ENCODE data around the gene FLYWCH2.

The FLYWCH2 gene

DNA sequence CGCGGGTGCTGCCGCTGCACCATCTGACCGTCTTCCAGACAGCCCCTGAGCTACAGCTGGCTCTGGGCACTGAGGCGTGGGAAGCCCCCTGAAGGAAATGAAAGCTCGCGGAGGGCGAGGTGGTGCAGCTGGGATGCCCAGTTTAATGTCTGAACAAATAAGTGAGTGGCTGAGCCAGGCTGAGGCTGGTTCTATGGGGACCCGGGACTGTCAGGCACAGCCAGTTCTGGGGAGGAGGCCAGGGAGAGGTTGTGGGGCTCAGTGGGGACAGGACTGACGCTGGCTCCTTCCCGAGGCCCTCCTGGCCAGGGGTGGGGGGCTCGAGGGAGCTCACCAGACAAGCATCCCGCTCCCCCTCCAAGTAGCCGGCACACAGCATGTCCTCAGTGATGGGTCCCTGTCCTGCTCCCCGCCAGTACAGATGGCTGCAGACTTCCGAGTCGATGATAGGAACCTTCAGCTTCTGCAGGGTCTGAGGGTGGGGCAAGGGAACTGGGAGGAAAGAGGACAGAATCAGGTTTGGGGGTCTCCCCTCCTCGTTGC, 29.4 kb upstream of the FLYWCH2 start:
- no peak for DNase-seq (ENCODE audit: low read depth)

DNA sequence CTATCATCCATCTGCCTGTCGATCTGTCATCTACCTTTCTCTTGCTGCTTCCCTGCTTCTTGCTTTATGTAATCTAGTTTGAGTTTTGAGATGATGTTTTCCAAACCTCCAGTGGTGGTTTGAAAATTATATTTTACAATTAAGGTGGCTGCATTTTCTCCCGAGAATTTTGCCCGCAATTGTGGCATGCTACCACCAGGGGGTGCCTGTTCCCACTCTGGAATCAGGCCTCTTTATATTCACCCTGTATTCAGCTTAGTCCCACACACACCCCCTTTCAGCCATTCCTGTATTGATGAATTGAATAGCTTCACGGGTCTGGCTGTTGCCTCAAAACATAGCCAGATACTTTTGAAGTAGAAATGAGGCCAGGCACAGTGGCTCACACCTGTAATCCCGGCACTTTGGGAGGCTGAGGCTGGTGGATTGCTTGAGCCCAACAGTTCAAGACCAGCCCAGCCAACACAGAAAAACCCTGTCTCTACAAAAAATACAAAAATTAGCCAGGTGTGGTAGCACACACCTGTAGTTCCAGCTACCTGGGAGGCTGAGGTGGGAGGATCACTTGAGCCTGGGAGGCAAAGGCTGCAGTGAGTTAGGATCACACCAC, 28.2 kb upstream of the FLYWCH2 start:
- no peak for DNase-seq (ENCODE audit: low read depth)

DNA sequence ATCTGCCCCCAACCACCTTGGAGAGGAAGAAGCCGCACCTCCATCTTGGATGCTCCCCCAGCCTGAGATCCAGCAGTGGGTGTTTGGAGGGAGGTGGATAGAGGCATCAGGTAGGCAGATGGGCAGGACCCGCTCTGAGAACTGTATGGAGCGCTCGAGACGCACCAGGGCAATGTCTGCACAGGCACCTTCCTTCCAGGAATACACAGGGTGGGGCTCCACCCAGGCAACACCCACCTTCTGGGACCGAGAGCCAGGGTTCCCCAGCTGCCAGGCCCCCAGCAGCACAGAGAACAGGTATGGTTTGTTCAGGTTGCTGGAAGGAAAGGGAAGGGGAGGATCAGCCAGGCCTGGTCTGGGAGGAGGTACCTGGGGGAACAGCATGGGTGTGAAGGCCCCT, 27.5 kb upstream of the FLYWCH2 start:
- DNase-seq (ENCODE audit: low read depth) = no peak

DNA sequence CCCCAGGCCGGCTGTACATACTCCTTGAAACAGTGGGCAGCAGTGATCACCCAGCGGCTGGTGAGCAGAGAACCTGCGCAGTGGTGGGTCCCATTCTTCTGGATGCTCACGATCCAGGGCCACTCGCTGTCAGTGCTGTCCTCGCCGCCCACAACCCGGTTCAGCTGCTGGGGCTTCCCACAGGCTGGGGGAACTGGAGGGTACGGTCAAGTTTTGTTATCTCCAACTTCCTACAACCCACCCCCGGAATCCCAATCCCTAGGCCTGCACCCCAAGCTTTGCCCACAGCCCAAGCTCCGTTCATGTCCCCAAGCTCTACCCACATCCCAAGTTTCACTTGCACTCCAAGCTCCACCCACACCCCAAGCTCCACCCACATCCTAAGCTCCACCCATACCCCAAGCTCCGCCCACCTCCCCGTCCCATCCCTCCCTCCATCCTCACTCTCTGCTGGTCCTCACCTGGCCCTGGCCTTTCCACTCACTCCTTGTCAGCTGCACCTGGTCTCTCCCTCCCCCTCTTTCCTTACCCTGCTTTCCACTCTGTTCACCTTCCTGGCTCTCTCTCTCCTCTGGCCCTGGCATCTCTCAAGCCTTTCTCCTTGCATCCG, 26.8 kb upstream of the FLYWCH2 start:
- no peak for DNase-seq (ENCODE audit: low read depth)

DNA sequence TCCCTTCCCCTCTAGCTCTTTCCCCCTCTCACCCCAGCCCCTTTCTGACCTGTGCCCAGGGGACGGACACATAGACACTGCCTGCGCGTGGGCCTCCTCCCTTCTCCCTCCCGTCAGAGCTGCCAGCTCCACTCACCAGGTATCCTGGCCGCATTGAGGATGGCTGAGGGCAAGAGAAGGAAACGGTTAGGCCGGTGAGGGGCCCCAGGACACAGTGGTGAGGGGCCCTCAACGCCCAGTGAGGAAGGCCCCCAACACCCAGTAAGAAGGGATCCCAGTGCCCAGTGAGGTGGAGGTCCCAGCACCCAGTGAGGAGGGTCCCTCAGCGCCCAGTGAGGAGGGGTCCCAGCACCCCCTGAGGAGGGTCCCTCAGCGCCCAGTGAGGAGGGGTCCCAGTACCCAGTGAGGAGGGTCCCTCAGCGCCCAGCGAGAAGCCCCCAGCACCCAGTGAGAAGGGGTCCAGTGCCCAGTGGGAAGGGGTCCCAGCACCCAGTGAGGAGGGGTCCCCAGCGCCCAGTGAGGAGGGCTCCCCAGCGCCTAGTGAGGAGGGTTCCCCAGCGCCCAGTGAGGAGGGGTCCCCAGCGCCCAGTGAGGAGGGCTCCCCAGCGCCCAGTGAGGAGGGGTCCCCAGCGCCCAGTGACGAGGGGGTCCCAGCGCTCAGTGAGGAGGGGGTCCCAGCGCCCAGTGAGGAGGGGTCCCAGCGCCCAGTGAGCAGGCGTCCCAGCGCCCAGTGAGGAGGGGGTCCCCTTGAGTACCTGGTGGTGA, 26.1 kb upstream of the FLYWCH2 start:
- DNase-seq (ENCODE audit: low read depth) = no peak

DNA sequence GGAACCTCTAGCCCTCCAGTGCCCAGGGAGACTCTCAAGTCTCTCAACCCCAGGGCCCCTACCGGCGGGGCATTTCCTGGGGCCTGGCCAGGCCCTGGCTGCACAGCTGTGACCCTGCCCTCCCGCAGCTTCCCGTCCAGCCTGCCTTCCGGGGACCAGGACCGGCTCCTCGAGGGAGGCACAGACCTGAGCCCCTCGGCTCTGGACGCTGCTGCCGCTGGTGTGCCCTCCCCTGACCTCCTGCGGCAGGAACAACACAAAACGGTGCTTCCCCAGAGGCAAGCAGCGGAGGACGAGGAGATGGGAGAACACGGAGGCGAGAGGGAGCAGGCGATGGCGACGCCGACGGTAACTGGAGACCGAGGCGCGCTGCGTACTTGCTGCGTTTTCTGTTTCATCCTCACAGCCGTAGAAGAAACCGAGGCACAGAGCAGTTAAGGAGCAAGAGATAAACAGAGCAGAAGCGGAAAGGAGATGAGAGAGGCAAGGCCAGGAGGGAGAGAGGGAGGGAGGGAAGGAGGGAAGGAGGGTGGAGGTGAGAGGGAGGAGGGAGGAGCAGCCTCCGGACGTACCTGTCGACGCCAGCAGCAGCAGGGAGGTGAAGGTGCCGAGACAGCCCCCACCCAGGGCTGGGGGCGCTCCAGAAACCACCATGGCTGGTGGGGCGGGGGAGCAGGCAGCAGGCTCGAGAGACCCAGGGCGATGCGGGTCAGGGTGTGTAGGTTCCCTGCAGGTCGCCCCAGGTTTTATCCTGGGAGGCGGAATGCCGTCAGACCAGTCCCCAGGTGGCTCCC, 25.4 kb upstream of the FLYWCH2 start, which contains the start of gene PRSS22:
Gene PRSS22, minus strand, starts transcription at position 720 of the 794 bp plus-strand sequence. Its CDS starts 66 bp downstream, at position 654.
- no peak for DNase-seq (ENCODE audit: low read depth)

DNA sequence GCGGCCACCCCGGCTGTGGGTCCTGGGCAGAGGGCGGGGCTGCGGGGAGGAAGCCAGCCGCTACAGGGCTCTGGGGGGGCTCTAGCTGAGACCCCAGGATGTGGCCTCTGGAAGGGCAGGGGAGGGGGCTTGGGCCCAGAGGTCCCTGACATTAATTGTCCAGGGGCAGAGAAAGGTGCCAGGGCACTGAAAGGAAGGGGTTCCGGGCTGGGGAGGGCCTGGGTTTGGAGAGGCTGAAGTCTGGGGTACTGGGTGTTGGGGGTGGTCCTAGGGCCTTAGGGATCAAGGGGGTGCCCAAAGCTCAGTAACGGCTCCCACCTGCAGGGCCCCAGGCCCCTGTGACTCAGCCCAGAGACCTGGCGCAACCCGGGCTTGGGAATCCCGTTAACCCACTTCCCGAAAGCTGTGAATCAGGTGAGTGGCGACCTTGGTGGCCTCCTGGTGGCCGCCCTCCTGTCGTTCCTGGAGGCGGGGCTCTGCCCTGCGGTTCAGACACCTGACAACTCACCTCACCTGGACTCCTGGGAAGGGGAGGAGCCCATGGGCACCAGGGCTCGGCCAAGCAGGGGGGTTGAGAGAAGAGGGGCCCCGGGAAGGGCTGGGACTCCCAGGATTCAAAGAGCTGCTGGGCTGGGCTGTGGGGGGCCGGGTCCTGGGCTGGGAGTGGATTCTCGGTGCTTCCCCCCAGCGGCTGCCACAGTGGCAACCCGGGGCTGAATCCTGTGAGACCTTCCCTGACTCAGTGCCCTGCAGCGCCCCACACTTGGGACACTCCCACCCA, 24.6 kb upstream of the FLYWCH2 start:
- no peak for DNase-seq (ENCODE audit: low read depth)

DNA sequence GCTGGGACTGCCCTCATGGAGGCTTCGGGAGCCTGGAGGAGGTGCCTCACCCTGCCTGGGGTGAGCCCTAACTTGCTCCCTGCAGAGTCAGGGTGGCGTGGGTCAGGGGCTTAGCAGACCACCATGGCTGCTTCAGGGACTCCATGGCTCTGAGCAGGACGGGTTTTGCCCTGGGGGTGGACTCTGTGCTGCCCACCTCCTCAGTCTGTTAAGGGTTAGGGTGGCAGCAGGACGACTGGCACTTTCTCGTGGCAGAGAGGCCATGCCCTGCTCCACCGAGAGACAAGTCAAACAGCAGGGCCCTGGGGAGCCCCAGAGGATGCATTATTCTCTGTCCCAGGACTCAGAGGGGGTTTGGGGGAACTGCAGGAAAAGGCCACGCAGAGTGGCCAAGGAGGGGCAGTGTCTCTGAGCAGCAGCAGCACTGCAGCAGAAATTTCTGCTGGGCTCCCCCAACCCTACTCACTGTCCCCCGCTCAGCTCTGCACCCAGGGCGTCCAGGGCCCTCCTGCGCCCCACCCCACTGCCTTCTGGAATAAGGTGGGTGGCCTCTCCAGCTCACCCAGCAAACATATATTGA, 23.2 kb upstream of the FLYWCH2 start:
- no peak for DNase-seq (ENCODE audit: low read depth)

DNA sequence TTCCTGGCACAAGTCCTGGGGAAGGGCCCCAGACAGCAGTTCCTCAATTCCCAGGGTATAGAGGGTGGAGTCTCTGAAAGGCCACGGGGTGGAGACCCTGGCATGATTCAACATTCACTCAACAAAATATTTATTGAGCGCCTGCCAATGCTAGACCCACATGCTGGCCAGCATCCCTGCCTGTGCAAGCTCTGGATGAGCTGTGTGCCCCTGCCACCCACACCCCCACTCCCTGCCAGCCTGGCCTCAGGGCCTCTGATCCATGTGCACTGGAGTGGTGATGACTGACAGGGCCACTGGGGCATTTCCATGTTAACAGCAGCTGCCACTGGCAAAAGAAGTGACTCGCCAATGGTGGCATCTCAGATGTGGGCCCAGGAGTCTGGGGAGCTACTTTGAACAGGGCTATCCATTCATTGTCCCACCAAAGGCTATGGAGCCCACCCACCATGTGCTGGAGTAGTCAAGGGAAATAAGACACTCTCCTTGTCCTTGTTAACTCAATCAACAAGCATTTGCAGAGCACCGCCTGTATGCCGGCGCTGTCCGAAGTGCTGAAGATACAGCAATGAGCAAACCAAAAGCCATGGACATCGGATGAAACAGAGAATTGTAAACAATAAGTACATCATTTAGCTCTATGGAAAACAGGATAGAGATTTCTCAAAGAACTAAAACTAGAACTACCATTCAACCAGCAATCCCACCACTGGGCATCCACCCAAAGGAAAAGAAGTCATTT, 22.0 kb upstream of the FLYWCH2 start:
- no peak for DNase-seq (ENCODE audit: low read depth)

DNA sequence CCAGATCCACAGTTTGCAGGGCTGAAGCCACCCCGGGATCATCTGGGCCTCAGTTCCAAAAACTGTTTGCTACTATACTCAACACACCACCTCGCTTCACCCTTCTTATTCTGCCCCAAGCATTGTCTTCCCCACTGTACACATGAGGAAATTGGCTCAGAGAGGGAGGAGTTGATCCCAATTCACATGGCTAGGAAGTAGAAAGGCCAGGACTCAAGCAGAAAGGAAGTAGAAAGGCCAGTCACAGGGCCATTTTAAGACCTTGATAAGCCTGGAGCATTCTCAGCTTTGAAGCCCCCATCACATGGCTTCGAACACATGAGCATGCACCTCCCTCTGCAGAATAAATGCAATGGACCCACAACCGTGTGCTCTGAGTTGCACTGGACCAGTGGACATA, 17.4 kb upstream of the FLYWCH2 start:
- DNase-seq (ENCODE audit: low read depth) = no peak

DNA sequence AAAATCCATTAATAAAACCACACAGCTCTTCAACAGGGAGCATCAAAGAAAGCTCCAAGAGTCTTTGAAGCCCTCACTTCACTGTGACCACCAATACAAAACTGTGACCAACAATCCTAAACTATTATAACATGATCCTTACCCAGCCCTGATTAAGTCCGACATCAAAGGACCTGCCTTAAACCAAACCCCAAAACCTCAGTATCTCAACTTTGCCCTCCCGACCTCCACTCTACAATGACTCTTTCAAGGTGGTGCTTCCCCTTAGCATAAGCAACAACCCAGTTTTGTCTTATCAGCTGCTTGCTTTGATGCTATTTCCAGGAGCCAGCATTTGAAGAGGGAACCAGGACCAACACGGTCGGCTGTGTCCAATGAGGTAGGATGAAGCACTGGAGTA, 16.6 kb upstream of the FLYWCH2 start:
- no peak for DNase-seq (ENCODE audit: low read depth)

DNA sequence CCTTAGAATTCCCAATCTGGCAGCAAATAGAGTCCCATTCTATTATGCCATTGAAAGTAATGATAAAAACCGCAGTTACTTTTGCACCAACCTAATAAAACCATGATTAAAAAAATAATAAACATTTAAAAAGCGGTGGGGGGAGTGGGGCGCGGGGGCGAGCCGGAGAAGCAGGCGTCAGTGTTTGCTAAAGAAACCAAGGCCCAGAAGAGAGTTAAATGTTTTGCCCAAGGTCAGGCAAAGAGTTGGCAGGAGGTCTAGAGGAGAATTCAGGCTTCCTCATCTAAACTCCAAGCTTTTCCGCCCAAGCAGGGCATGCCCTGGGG, 15.4 kb upstream of the FLYWCH2 start:
- DNase-seq (ENCODE audit: low read depth) = no peak

DNA sequence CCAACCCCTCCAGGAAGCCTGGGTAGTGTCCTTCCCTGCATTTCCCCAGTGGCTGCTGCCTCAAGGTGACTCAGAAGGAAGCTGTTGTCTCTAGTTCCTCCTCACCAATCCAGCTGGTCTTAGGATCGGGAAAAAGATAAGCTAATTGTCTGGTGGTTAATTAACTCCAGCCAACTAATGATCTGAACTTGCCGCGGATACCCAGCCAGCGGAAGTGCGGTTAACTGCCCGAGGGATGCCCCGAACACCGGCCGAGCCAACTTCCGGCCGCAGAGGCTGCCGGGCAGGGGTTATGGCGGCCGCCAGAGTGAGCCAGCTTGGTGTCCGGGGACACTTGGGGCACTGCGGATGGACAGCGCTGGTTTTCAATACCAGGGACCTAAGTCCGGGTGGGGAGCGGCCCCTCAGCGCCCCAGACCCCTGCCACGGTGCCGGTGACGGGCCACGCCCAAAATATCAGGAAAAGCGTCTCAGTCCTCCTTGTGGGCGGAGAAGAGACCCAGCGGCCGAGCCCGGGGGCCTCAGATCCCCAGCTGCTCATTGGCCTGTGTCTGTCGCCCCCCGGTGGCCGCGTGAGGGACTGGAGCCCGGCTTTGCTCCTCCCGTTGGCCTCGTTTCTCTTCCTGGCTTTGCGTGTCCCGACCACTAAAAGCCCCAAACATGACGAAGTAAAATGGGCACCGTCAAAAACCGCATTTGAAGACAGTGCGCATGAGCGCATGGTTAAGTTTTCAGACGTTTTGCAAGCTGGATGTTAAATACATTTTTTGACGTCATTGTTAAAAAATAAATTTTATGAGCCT, 14.8 kb upstream of the FLYWCH2 start:
- peak; percentile 95 for DNase-seq (ENCODE audit: low read depth)

DNA sequence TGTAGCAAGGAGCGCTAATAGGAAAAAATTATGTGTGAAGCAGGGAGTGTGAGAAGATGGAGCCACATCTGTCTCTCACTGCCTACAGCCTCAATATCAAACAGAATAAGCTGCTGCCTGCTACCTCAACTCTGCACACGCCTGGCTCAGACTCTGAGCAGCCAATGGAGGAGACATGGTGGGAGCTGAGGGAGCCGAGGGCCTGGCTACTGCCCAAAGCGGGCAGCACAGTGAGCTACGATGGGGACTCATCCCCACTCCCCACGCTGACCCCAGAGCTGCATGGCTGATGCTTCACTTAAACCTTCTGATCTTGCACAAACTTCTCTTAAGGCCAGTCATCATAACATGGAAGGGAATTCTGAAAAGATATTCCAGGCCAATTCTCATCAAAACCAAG, 11.1 kb upstream of the FLYWCH2 start:
- DNase-seq (ENCODE audit: low read depth) = no peak

DNA sequence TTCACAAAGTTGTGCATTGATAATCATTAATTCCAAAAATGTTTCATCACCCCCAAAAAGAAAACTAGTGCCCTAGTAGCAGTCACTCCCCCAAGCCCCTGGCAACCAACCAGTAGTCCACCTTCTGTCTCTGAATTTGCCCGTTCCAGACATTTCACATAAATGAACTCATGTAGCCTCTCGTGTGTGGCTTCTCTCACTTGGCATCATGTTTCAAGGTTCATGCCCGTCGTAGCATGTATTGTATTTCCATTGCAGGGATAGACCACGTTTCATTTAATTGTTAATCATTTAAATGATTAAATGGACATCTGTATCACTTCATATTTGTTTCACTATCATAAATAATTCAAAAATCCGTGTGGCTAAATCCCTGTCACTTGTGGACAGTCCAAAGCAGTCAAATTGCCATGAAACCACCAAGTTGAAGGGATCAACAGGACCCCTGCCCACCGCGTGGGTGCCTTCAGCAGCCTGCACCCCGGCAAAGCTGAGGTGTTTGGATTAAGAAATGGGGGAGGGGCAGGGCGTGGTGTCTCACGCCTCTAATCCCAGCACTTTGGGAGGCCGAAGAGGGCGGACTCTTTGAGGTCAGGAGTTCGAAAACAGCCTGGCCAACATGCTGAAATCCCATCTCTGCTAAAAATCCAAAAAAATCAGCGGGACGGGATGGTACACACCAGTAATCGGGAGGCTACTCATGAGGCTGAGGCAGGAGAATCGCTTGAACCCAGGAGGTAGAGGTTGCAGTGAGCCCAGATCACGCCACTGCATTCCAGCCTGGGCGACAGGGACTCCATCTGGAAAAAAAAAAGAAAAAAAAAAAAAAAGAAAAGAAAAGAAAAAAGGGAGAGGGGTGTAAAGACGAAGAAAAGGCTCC, 8.7 kb upstream of the FLYWCH2 start:
- DNase-seq (ENCODE audit: low read depth) = no peak

DNA sequence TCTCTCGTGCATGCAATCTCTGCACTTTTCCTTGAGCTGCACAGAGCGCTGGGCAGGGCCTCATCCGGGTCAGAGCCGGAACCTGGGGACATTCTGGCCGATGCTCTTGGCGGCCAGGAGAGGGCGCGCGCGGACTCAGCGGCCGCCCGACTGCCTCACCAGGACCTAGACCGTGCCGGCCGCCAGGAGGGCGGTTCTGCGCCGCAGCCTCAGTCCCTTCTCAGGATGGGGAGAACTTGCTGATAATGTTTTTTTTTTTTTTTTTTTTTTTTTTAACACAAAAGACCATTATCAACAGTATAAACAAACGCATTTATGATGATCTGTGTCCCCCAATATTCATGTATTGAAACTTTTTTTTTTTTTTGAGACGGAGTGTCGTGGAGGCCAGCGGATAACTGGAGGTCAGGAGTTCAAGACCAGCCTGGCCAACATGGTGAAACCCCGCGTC, 8.1 kb upstream of the FLYWCH2 start:
- DNase-seq (ENCODE audit: low read depth) = peak; percentile 53

DNA sequence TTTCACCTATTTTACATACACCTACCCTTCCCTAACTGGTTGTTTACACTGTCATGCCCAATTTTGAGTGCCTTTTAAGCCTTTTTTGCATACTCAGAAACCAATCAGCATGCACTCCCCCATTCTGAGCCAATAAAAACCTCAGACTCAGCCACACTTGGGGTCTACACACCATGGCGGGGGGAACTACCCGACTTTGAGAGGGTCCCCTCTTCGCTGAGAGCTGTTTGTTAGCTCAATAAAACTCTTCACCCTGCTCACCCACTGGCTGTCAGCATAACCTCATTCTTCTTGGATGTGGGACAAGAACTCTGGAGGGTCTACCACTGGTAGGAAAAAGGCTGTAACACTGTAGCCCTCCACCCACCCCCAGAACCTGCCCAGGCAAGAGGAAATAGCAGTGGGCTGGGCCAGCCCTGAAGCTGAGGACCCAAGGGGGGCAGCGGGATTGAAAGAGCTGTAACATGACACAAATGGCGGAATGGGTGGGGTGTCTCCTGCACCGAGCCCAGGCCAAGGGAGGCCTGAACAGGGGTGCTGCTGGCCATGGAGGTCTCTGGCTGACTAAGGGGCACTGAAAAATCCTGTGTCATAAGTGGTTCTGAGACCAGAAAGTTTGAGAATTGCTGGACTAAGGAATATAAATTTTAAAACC, 3.0 kb upstream of the FLYWCH2 start:
- DNase-seq (ENCODE audit: low read depth) = no peak
